Middle frontal gyrus (tissue), 1 donor: Measurements from ENCODE around the gene ARL16.
"Not testable (repeated sequence)": the region's sequence is repeated elsewhere in the genome, so short reads cannot be mapped to it uniquely, and the experiment has no call there.

Experiments
- DNase-seq: peaks from one replicate; pipeline ENCODE4 v3.0.0-alpha.2; 2015; ENCODE audit warnings: low spot score; ENCODE audit errors: extremely low spot score

Gene ARL16

GRCh38 chr17:81695801-81696200 is 12.2 kb upstream of the ARL16 start:
- DNase-seq = no peak

- no peak for DNase-seq
These were observed 11.6 kb upstream of the ARL16 start for GRCh38 chr17:81695211-81695610.

- no peak for DNase-seq
These were observed 11.2 kb upstream of the ARL16 start for GRCh38 chr17:81694810-81695209.

- no peak for DNase-seq
These were observed 10.1 kb upstream of the ARL16 start for GRCh38 chr17:81693509-81694210.

GRCh38 chr17:81691608-81692007 is 8.0 kb upstream of the ARL16 start:
- no peak for DNase-seq

DNA sequence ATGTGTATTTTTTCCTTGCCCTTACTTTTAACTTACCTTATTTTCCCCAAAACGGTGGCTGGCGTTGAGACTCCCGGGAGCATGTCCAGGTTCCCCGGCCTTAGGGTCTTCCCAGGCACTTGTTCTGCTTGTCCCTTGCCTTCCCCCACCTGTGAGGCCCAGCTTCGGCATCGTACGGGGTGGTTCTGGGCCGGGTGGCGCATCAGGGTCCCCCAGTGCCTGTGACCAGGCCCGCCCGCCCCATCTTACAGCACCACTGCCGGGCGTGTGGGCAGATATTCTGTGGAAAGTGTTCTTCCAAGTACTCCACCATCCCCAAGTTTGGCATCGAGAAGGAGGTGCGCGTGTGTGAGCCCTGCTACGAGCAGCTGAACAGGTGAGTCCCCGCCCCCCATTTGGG is 7.6 kb upstream of the ARL16 start:
- DNase-seq = no peak

- no peak for DNase-seq
These were observed 7.0 kb upstream of the ARL16 start for GRCh38 chr17:81690549-81690948.

DNA sequence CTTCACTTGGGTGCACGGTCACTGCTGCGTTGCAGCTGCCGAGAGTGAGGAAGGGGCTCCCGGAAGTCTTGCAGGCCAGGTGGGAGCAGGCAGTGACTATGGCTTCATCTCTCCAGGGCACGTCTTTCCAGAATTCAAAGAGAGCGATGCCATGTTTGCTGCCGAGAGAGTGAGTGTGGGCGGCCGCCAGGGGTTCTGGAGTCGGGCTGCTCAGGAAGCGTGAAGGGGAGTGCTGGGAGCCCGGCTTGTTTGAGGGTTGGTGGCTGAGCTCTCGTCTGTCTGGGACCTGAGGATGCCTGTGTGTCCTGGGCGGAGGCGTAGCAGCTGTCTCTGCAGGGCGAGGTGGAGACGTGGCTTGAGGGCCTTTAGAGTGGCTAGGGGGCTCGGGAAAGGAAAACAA is 6.5 kb upstream of the ARL16 start:
- DNase-seq = no peak

DNA sequence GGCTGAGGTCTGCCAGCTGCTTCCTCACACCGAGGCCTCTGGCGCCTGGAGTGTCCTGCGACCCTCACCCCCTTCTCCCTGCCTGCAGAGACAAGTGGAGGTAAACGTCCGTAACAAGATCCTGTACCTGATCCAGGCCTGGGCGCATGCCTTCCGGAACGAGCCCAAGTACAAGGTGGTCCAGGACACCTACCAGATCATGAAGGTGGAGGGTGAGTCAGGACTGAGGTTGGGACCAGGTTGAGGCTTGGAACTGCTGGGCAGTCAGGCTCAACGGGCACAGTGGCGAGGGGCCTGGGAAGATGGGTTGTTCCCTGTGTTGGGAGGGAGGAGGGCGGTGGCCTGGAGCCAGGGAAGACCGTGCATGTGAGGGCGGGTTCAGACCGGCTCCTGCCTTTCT is 5.0 kb upstream of the ARL16 start:
- DNase-seq = no peak

GRCh38 chr17:81687770-81688541 is 4.4 kb upstream of the ARL16 start:
- DNase-seq = no peak

GRCh38 chr17:81686614-81687013 is 3.0 kb upstream of the ARL16 start:
- no peak for DNase-seq

- DNase-seq = no peak
These were observed 1.5 kb upstream of the ARL16 start for GRCh38 chr17:81685108-81685507.

DNA sequence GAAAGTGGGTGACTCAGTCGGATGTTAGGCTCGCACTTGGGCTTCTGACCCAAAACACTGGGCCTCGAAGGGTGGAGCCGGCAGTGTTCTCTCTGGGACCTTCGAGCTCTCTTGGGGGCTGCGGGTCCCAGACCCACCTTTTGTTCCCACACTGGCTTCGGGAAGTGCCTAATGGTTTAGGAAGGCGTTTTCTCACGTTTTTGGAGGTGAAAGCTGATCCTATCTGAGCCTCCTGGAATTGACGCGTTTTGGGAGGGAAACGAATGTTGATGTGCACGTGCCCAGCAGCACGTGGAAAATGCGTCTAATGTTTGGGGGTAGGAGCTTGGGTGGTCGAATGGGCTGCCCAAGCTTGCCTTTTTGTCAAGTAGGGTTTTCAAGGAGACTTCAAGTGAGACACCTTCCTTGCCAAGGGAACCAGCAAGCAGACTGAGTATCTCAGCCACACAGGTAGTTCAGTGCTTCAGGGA is 880 bp upstream of the ARL16 start:
- no peak for DNase-seq

DNA sequence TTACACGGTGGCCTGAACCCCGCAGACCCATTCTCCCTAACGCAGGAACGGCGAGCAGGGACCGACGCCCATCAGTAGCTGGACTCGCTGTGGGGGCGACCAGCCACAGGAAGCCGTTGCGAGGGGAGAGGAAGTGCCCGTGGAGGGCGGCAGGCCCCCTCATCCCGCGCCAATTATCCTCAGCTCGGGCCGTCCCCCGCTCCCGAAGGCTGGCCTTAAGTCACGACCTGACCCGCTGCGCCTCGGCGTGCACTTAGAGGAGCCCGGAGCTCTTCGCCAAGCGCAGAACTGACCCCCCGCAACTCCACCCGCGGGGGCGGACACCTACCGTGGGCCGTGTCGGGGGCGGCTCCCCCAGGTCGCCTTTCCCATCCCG is 401 bp downstream of the ARL16 start:
- DNase-seq = no peak

DNA sequence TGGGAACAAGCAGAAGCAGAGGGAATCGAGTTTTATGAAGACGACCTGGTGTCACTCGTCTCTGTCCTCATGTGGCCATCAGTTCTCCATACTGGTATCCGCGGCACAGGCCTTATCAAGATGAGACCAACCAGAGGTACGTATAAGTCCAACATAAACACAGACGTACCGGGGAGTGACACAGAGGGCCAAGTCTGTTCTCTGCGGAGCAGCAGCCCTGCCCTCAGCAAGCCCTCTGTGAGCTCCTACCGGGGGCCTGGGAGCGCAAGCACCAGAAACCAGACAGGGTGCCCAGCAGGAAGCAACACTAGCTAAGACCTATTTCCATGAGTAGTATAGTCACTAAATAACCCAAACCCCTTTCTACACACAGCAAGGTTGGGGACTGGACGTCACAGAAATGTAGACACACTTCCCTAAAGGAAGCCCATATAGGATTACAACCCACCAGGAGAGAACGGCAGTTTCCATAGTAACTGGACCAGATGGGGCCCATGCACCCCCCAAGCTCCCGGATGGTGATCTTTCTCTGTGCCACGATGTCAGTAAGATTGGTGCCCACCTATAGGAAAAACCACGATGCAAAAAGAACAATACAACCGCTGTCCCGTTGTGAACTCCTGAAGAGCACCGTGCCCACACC is 911 bp downstream of the ARL16 start:
- DNase-seq = no peak

- no peak for DNase-seq
These were observed 1.9 kb downstream of the ARL16 start for GRCh38 chr17:81681672-81682071.

- no peak for DNase-seq
These were observed 3.4 kb downstream of the ARL16 start for GRCh38 chr17:81680150-81680549.

- DNase-seq = no peak
These were observed 6.7 kb downstream of the ARL16 start for GRCh38 chr17:81676906-81677305.

GRCh38 chr17:81675515-81676221 is 7.9 kb downstream of the ARL16 start:
- DNase-seq = not testable (repeated sequence)

DNA sequence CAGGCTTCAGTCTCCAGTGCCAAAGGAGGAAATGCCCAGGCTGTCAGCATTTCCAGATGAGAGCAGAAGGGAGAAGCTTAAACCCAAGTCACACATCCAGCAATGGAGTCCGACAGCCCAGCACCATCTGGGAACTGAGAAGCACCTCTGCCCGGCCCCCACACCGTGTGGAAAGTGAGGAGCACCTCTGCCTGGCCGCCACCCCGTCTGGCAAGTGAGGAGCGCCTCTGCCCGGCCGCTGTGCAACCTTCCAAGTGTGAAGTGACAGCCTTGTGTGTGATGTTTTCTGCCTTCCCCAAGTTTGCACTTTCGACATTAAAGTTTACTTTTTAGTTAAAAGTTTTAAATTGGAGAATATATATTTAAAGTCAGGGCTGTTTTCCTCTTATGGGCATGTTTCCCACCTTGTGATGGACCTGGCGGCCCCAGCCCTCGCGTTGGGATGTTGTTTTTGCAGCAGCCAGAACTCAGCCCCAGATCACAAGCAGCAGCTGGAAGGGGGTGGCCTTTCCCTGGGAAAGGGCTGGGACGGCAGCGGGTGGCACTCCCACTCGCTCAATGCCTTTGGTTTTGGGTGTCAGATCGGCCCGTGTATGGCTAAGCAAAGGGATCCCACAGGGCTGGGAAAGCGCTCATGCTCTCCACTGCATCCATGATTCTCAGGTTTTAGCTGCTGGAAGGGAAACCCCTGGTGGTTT is 9.9 kb downstream of the ARL16 start:
- DNase-seq = no peak

- no peak for DNase-seq
These were observed 10.6 kb downstream of the ARL16 start for GRCh38 chr17:81672954-81673353.
